ENCODE results near the gene TOP2B.

The TOP2B gene

DNA sequence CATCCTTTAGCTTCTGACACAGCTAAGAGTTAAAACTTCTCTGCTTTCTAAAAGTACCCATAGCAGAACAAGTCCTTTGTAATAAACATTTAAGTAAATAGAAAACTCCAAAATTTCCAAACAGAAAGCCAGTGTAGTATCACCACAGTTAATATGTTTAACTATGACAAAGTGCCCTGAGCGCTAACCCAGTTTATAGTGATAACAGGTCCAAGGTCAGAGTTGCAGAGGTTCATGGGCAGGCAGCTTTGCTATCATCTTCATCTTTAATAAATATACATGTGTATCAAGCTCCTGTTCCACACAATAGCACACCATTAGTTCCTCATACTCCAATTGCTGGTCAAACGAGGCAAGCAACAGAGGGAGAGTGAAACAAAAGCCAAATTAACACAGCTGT is 12.4 kb upstream of the TOP2B start:
- DNase-seq (ENCODE audit: low read depth, low spot score), result no peak

DNA sequence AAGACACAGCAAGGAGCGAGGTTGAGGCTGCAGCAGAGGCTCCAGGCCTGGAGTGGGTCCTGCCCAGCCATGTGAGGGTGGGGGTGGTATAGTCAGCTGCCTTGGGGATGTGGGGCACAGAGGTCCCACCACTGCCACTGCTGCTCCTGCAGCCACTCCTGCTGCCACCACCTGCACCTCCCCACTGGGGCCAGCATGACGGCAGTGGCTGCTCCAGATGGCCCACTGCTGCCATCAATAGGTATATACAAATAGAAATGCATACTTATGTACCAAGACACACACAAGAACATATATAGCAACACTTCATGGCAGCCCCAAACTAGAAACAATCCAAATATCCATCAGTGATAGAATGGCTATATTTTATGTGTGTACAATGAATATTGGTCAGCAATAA is 10.0 kb upstream of the TOP2B start:
- no peak for DNase-seq (ENCODE audit: low read depth, low spot score)

DNA sequence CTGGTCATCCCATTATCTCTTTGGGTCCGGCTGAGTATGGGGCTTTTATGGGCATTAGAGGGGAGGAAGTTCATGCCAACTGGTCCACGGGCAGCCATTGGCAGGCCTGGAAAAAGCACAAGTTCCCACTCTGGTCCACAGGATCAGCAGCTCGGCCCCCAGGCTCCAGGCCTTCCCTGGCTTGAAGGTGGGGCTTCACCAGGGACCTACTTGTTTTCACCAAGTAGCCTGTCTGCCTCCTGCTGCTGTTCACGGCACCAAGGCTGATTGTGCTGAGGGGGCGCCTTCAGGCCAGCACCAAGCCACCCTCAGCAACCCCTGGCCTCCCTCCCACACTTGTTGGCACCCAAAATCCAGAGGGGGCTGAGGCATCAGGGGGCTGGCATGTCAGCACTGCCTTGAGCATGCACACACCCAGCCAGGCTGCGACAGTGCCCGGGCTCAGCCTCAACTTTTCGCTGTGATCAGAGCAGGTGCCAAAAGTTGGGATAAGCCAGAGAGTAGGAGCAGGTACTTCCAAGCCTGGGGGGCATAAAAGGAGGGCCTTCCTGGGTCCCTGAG is 9.1 kb upstream of the TOP2B start:
- DNase-seq (ENCODE audit: low read depth, low spot score), result no peak

DNA sequence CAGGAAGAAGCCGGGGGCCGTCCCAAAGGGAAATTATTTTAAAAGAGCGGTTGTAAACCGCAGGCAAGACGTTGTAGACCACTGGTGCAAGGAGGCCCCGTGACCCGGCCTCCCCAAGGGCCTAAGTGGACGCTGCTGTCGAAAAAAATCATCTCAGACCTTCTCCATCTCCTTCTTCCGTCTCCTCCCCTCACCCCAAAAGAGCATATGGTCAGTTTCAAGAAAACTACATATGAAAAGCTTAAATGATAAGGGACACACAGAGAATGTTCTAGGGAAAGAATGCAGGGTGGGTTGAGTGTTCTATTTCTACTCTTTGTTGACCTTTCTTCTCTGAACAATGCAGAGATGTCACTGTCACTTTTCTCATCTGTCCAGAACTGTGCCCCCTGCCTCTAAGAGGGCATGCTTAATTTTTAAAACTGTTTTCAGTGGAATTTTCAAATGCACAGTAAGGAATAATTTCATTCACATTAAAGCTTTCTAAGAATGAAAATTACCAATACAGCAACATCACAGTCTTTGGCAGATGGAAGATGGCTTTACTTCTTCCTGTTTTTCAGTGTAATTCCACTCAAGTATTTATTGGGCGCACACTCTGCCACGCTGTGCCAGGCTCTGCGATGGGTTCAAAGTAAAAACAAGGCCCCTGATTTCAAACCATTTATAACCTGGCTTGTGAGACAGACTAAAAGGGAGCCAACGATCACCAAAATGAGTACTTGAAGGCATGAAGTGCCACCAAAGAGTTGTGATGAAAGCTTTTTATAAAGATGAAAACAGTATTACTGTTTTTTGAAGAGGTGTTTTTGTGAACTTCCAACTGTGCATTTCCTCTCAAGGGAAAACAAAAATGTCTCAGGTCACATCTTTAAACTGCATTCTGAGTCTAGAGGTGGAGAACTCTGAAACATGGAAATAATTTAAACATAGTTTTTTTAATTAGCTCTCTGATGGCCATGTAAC is 891 bp upstream of the TOP2B start:
- no peak for DNase-seq (ENCODE audit: low read depth, low spot score)

DNA sequence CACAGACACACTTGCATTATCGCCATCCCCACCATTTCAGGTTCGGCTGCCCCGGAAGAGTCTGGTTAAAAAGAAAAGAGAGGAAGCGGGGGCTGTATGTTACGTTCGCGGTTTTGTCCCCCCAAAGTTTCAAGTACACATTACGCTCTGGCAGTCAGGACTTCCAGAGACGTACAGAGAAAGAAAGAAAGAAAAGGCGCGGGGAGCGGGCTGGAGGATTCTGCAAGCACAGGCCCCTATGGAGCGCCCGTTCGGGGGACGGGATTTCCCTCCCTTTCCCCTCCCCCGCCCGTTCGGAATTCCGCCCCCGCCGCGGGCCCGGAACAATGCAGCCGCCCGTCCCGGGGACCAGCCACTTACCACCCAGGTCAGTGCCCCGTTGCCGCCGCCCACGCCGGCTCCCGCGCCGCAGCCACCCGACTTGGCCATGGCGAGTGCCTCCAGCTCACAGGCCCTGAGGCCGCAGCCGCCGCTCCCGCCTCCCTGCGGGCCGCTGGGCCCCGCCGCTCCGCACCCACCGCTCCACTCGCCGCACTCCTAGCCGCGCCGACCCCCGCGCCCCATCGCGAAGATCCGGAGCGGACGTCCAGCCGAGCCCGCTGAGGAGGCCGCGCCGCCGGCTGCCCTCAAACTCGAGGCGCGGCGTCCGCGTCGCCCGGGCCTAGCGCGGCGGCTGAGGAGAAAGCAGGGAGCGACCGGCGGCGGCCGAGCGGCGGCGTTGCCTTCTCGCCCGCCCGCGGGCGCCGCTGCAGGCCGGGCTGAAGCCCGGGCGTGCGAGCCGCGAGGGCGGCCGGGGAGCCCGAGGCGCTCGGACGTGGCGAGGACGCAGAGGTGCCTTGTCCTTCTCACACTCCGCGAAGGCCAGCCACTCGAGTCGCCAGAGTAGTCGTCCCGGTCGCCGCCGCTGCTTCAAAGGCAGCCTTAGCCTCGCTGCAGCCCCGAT is 567 bp downstream of the TOP2B start:
- DNase-seq (ENCODE audit: low read depth, low spot score), result peak; percentile 17

DNA sequence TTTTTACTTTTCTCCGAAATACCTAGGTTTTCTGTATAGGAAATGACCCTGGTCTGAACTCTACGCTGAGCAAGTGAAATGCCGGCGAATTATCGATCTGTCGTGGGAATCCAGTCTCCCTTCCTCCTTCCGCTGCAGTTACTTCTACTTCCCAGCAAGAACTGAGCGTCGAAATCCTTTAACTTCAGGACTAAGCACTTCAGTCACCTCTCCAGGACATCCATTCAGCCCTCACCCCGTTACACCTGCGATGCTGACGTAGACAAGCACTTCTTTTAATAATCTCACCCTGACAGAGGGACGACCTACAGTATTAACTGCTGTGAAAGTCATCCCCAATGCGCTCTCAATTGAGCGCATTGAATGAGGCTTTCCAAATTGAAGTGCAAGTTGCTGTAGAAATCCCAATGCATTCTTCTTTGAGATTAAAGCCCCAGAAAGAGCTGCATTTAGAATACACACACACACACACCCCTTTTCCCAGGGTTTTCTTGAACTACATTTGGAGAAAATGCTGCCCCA is 1.3 kb downstream of the TOP2B start:
- no peak for DNase-seq (ENCODE audit: low read depth, low spot score)

DNA sequence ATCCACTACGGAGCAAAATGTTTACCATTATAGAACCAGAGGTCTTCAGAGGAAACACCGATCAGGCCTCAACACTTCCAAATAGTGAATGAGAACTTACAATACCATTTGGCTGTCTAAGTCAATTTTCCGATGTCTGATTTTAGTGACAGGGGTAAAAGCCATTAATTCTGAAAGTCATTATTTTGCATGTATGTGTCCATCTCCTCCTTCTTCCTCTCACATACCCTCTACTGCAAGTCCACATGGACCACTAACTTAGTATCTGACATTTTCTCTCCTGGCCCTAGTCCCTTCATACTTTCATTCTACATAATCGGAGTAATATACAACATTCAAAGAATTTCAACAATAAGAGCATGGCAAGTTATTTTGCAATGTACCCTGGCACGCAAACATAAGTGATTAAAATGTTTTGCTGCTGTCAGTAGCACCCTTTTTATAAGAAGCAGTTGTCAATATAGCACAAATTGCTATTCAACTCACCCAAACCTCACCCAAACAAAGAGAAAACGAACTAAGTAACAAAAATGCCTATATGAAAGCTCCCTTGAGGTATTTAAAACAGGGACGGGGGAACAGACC is 1.9 kb downstream of the TOP2B start:
- DNase-seq (ENCODE audit: low read depth, low spot score), result no peak

DNA sequence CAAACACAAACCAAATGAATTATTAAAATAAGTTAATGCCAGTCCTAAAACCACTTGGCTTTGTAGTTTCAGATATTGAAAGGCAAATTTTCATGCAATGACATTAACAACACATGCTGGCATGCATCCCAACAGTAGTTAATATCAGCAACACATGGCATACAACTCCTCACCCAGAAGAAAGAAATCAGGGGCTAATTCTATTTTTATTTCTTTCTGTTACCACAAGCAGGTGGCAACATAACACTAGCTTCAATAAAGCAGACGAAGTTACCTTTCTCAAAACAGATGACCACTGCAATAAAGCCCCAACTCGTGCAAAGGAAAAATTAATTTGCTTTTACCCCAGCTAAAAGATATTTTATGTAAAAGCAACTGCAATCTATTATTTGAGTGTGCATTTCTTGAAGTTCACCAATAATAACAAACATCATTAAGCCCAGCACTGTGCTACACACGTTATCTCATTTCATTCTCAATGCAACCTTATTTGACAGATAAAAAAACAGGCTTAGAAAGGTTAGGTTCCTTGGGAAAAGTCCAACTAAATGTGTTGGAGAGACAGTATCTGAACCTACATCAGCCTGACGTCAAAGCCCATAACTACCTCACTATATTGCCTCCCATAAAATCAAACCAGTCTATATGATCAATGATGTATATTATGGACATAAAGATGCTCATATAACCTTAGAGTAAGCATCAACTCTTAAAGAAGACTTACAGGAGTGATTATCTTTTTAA is 2.8 kb downstream of the TOP2B start:
- DNase-seq (ENCODE audit: low read depth, low spot score), result no peak

DNA sequence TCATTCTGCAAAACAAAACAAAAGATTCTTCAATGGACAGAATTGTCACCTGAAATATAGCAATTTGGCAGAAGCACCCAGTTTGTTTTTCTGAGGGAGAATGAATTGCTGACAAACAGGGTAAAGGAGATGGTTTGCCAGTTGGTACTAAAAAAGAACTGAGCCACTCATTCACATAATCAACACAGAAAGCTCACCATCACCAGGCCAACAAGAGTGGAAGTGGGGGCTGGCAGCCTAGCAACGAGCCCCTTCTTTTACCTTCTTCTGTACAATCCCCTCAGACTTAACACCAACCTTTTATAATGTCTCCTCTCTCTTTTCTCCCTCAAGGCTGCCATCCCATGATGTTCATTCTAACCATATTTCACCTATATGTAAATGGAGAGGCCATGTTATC is 5.9 kb downstream of the TOP2B start:
- DNase-seq (ENCODE audit: low read depth, low spot score), result no peak

DNA sequence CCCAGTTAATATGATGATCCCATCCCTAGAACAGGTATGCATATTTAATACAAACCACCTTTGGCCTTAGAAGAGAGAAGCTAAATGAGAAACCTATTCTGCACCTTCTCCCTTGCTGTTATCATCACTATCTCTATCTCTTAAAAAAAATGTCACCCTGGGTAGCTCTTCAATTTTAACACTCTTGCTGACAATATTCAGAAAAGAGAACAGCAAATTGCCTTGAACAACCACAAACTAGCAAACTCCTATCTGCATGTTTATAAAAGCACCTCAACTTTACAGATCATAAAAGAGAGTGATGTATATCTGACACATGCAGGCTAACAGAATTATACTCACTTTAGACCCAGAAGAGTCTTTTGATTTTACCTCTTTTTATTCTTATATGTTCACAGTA is 7.4 kb downstream of the TOP2B start:
- DNase-seq (ENCODE audit: low read depth, low spot score), result no peak

DNA sequence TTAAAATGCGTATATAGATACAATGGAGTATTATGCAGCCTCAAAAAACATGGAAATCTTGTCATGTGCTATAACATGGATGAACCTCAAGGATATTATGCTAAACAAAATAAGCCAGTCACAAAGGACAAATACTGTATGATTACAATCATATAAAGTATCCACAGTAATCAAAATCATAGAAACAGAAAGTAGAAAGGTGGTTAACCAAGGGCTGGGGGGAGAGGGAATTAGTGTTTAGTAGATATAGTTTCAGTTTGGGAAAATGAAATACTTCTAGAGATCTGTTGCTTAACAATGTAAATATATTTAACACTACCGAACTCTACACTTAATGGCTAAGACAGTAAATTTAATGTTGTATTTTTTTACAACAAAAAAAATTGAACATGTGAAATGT is 9.0 kb downstream of the TOP2B start:
- DNase-seq (ENCODE audit: low read depth, low spot score), result no peak

DNA sequence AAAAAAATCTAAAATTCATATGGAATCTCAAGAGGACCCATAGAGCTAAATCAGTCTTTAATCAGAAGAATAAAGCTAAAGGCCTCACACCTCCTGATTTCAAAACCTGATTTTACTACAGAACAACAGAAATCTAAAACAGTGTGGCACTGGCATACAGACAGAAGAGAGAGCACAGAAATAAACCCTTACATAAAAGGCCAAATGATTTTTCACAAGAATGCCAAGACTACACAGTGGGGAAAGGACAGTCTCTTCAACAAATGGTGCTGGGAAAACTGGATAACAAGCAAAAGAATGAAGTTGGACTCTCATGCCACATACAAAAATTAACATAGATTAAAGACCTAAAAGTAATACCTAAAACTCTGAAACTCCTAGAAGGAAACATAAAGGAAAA is 10.1 kb downstream of the TOP2B start:
- DNase-seq (ENCODE audit: low read depth, low spot score), result no peak

DNA sequence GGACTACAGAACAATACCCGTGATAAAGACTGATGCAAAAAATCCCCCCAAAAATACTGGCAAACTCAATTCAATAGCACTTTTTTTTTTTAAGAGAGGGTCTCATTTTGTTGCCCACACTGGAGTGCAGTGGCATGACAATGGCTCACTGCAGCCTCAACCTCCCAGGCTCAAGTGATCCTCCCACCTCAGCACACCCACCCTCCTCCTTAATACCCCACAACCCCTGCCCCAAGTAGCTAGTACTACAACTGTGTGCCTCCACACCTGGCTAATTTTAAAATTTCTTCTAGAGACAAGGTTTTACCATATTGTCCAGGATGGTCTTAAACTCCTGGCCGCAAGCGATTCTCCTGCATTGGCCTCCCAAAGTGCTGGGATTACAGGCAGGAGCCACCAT is 11.4 kb downstream of the TOP2B start:
- DNase-seq (ENCODE audit: low read depth, low spot score), result no peak

DNA sequence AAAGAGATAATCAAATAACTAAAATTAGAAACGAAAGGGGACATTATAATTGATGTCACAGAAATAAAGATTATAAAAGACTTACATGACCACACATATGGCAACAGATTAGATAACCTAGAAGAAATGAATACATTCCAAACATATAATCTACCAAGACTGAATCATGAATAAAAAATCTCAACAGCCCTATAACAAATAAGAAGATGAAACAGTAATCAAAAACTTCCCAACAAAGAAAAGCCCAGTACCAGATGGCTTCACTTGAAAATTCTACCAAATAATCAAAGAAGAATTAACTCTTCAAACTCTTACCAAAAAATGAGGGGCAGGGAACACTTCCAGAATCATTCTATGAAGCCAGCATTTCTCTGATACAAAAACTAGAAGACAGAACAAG is 11.8 kb downstream of the TOP2B start:
- DNase-seq (ENCODE audit: low read depth, low spot score), result no peak

DNA sequence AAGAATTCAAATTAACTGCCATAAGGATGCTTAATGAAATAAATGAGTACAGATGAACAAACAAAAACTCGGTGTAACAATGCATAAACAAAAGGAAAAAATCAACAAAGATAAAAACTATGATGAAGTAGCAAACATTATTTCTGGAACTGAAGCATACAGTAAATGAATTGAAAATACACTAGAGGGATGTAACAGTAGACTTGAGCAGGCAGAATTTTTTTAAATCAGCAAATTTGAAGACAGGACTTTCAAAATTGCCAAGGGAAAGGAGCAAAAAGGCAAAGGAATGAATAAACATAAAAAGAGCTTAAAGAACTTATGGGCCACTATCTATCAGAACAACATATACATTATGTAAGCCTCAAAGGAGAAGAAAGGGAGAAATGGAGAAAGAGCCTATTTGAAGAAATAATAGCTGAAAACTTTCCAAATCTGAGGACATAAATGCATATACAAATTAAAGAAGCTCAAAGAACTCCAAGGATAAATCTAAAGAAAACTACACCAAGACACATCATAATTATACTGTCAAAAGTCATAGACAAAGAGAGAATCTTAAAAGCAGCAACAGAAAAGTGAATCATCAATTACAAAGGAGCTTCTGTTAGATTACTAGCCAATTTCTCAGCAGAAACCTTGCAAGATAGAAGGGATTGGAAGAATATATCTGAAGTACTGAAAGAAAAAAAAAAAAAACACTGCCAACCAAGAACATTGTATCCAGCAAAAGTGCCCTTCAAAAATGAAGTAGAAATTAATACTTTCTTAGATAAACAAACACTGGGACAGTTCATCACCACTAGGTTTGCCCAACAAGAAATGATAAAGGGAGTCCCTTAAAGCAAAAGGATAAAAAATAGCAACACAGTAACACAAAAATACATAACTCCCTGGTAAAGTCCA is 15.5 kb downstream of the TOP2B start:
- DNase-seq (ENCODE audit: low read depth, low spot score), result no peak

DNA sequence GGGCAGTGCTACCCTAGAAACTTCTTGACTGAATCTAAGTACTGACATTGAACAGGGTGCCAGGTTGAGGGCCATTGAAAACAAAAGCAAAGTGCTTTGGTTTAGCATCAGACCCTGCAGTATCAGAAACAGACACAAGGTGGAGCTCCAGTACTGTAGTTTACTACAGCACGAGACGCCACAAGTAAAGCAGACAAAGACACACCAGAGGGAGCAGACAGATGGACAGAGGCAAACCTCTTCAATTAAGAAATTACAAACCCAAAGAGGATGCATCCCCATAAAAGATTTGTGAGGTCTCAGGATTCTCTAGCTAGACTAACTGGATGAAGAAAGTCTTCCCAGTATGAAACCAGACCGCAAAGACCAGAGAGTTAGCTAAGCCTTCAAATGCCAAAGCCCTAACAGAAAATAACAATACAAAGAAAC is 16.6 kb downstream of the TOP2B start:
- DNase-seq (ENCODE audit: low read depth, low spot score), result peak; percentile 73

DNA sequence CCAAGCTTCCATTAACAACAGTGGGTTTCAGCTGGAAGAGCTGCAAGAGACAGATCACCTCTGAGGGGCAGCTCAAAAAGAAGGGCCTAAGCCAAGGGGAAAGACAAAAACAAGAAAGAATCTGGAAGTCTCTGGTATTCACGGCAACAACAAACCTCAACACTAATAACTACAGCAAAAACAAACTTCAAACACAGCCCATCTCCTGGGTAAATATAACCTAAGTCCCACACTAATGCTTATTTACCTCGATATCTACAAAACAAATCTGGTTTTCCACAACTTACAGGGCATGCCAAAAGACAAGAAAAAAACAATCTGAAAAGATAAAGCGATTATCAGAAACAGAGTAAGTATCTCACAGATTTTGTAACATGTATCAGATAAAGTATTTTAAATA is 29.7 kb downstream of the TOP2B start:
- DNase-seq (ENCODE audit: low read depth, low spot score), result no peak

DNA sequence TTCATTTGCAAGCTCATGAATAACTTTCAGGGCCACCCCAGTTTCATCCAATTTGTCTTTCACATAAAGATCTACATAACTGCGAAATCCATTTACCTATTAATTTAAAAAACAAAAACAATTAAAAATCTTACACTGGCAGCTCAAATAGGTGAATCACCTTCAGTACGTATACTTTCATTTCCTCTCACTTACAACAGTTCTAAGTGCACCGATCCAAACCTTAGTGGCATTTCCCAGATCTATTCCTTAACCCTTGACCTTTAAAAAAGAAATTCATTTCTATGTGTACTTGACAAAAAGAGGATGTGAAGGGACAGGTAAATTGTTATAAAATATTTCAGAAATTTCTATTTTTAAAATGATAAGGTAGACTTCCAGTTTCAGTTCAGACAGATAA is 30.8 kb downstream of the TOP2B start:
- no peak for DNase-seq (ENCODE audit: low read depth, low spot score)

DNA sequence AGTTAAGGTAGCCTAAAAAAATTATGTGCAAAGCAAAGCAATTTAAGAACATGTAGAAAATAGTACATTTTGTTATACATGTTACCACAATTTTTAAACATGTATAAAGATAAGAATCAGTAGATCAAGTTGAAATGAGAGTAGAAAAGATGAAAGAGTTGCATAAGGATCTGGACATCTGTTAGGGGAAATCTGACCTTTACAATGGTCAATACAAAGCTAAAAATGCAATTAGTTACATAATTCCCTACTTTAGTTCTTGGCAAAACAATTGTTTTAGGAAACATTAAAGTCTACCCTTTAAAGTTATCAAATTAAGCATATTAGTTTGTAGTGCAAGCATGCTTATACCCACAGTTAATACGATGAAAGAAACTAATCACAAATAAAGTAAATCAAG is 32.7 kb downstream of the TOP2B start:
- DNase-seq (ENCODE audit: low read depth, low spot score), result no peak

DNA sequence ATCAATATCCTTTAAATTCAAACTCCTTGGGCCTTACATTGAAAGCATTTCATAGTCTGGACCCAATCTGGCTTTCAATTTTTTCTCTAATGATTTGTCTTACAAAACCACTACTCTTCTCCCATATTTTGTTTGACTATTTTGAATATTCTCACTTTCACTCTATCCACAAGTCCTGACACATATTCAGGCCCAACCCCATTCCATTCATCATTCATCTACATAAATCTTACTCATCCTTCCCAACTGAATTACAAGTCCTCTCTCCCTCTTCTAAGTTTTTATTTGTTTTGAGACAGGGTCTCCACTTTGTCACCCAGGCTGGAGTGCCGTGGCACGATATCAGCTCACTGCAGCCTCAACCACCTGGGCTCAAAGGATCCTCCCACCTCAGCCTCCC is 43.6 kb downstream of the TOP2B start:
- no peak for DNase-seq (ENCODE audit: low read depth, low spot score)
